ENCODE measurements around the gene ARHGAP44. TPM values are rescaled to one million over a fixed set of nuclear protein-coding genes. Genes with fewer than 3 reads are reported as not detected.

ARHGAP44 gene
- polyA plus RNA-seq, 1 donor (not counting 4 experiments of a cell fraction or from before 2014, with no cell fraction given) = 2.2 TPM

GRCh38 chr17:12983991-12984884, 194.9 kb downstream of the ARHGAP44 start:
- Histone ChIP-seq H3K9me1 (ENCODE audit: control insufficient read depth, extremely low read depth, insufficient read depth, low read length) (no peaks in the 10 kb centered on the region), H2AFZ (ENCODE audit: control insufficient read depth, low read length) (no peak overlapping the region), H3K36me3 (ENCODE audit: control insufficient read depth in 2 of 2, extremely low read depth in 1 of 2, insufficient read depth in 2 of 2, low read length in 2 of 2) (no peaks in the 10 kb centered on the region), H3K9ac (ENCODE audit: control insufficient read depth, extremely low read depth, insufficient read depth, low read length) (no peak overlapping the region), H3K4me1 (ENCODE audit: control insufficient read depth, extremely low read depth, insufficient read depth, low read length) (no peaks in the 10 kb centered on the region), H3K27ac (ENCODE audit: control insufficient read depth, insufficient read depth, low read length) (no peak overlapping the region), H4K20me1 (ENCODE audit: control insufficient read depth, extremely low read depth, insufficient read depth, low read length) (no peaks in the 10 kb centered on the region), H3K4me2 (ENCODE audit: control insufficient read depth, extremely low read depth, insufficient read depth, low read depth, low read length) (no peak overlapping the region), H3K4me3 (ENCODE audit: control insufficient read depth in 2 of 3, extremely low read depth in 1 of 3, insufficient read depth in 2 of 3, low read depth in 1 of 3, low read length in 3 of 3) (no peak overlapping the region), H3K27me3 (ENCODE audit: control insufficient read depth, extremely low read depth, insufficient read depth, low read length) (no peaks in the 10 kb centered on the region), H3K79me2 (ENCODE audit: control insufficient read depth, insufficient read depth, low read length) (no peaks in the 10 kb centered on the region), H3K9me3 (ENCODE audit: control insufficient read depth, low read depth, low read length) (no peaks in the 10 kb centered on the region)
- dilution Hi-C loops (cut with MboI; ENCODE audit: extremely low pct_ligation_motif_present, low sequenced_read_pairs) = no loop called here
- DNase-seq (ENCODE audit: low read depth, low spot score) (no peak), FAIRE-seq (no peak)
- TF ChIP-seq CTCF (optimal IDR thresholded peaks at IDR 0.05 in 1 of 3, IDR thresholded peaks at IDR 0.05 in 1 of 3, conservative IDR thresholded peaks at IDR 0.05 in 1 of 3; ENCODE audit: extremely low read depth in 1 of 3, insufficient read depth in 2 of 3, low read length in 3 of 3) (no peak), EZH2 (IDR thresholded peaks at IDR 0.05; ENCODE audit: low read length) (no peak)

GRCh38 chr17:12985431-12986293, 196.4 kb downstream of the ARHGAP44 start:
- no peaks in the 10 kb centered on the region for H4K20me1 ChIP-seq (ENCODE audit: control insufficient read depth, extremely low read depth, insufficient read depth, low read length)
- H3K9ac ChIP-seq (ENCODE audit: control insufficient read depth, extremely low read depth, insufficient read depth, low read length) = no peak overlapping the region
- no peaks in the 10 kb centered on the region for H3K9me3 ChIP-seq (ENCODE audit: control insufficient read depth, low read depth, low read length)
- H3K4me3 ChIP-seq (ENCODE audit: control insufficient read depth in 2 of 3, extremely low read depth in 1 of 3, insufficient read depth in 2 of 3, low read depth in 1 of 3, low read length in 3 of 3) = no peak overlapping the region
- no peak for FAIRE-seq
- no peaks in the 10 kb centered on the region for H3K79me2 ChIP-seq (ENCODE audit: control insufficient read depth, insufficient read depth, low read length)
- peaks cover 2 to 3% of the 10 kb centered on the region in 2 experiments for H3K36me3 ChIP-seq (ENCODE audit: control insufficient read depth in 2 of 2, extremely low read depth in 1 of 2, insufficient read depth in 2 of 2, low read length in 2 of 2)
- H2AFZ ChIP-seq (ENCODE audit: control insufficient read depth, low read length) = no peak overlapping the region
- H3K27ac ChIP-seq (ENCODE audit: control insufficient read depth, insufficient read depth, low read length) = no peak overlapping the region
- DNase-seq (ENCODE audit: low read depth, low spot score) = no peak
- no peak overlapping the region for H3K4me2 ChIP-seq (ENCODE audit: control insufficient read depth, extremely low read depth, insufficient read depth, low read depth, low read length)
- TF ChIP-seq EZH2 (IDR thresholded peaks at IDR 0.05; ENCODE audit: low read length) = no peak
- no peak for TF ChIP-seq CTCF (optimal IDR thresholded peaks at IDR 0.05 in 1 of 3, IDR thresholded peaks at IDR 0.05 in 1 of 3, conservative IDR thresholded peaks at IDR 0.05 in 1 of 3; ENCODE audit: extremely low read depth in 1 of 3, insufficient read depth in 2 of 3, low read length in 3 of 3)
- H3K27me3 ChIP-seq (ENCODE audit: control insufficient read depth, extremely low read depth, insufficient read depth, low read length) = no peaks in the 10 kb centered on the region
- no peaks in the 10 kb centered on the region for H3K9me1 ChIP-seq (ENCODE audit: control insufficient read depth, extremely low read depth, insufficient read depth, low read length)
- H3K4me1 ChIP-seq (ENCODE audit: control insufficient read depth, extremely low read depth, insufficient read depth, low read length) = no peaks in the 10 kb centered on the region
- dilution Hi-C loops (cut with MboI; ENCODE audit: extremely low pct_ligation_motif_present, low sequenced_read_pairs) = no loop called here
